GM23338 (cell line): ENCODE data around the gene TCIRG1.

Source experiments
- CREB1 ChIP-seq: fragments of 250-450 bp; sonication (Bioruptor Pico); IDR thresholded peaks from 2 replicates; pipeline ENCODE4 v1.5.0; 2020; ENCODE audit warnings: low read depth, mild to moderate bottlenecking, moderate library complexity
- EZH2 ChIP-seq: fragments of 200-600 bp; sonication (generic); IDR thresholded peaks from one replicate; pipeline ENCODE4 v1.8.0; 2017; ENCODE audit warnings: antibody characterized with exemption, mild to moderate bottlenecking, low read depth; ENCODE audit not compliant: unreplicated experiment
- EZH2phosphoT487 ChIP-seq: fragments of 200-600 bp; sonication (generic); IDR thresholded peaks from one replicate; pipeline ENCODE4 v1.8.1; 2018; ENCODE audit warnings: antibody characterized with exemption; ENCODE audit not compliant: unreplicated experiment
- JUNB ChIP-seq: IDR thresholded peaks from one replicate; pipeline ENCODE4 v1.6.1; 2016; ENCODE audit warnings: antibody characterized with exemption; ENCODE audit not compliant: unreplicated experiment
- NANOG ChIP-seq: IDR thresholded peaks from 2 replicates; pipeline ENCODE4 v1.6.1; 2016; ENCODE audit warnings: antibody characterized with exemption, borderline replicate concordance
- POLR2AphosphoS5 ChIP-seq: IDR thresholded peaks from 2 replicates; pipeline ENCODE4 v1.6.1; 2016; ENCODE audit warnings: antibody characterized with exemption, low read depth
- STAT1 ChIP-seq: IDR thresholded peaks from one replicate; pipeline ENCODE4 v1.6.1; 2016; ENCODE audit warnings: antibody characterized with exemption; ENCODE audit not compliant: unreplicated experiment
- ZNF114 ChIP-seq: fragments of 250-450 bp; sonication (Bioruptor Pico); IDR thresholded peaks from 2 replicates; pipeline ENCODE4 v1.5.0; 2020; ENCODE audit warnings: mild to moderate bottlenecking, moderate library complexity
- ZNF331 ChIP-seq: fragments of 250-450 bp; sonication (Bioruptor Pico); IDR thresholded peaks from 2 replicates; pipeline ENCODE4 v1.5.0; 2020; ENCODE audit warnings: low read depth, mild to moderate bottlenecking, moderate library complexity
- TF ChIP-seq, protein P1 (sequence below), 2 experiments: fragments of 200-600 bp in 1 of 2; sonication (generic) in 1 of 2; conservative IDR thresholded peaks; 2 replicates each; pipeline versions ENCODE4 v1.5.1 to v1.6.1; 2016 to 2017; ENCODE audit warnings: antibody characterized with exemption in 2 of 2, low read depth in 2 of 2, mild to moderate bottlenecking in 2 of 2, moderate library complexity in 1 of 2
- TF ChIP-seq, protein P2 (sequence below): IDR thresholded peaks from one replicate; pipeline ENCODE4 v1.6.1; 2018; ENCODE audit warnings: antibody characterized with exemption; ENCODE audit not compliant: unreplicated experiment
- TF ChIP-seq, protein P3 (sequence below): IDR thresholded peaks from 2 replicates; pipeline ENCODE4 v1.6.1; 2016; ENCODE audit warnings: antibody characterized with exemption
- TF ChIP-seq, protein P4 (sequence below): fragments of 250-450 bp; sonication (Bioruptor Pico); IDR thresholded peaks from 2 replicates; pipeline ENCODE4 v1.5.0; 2020; ENCODE audit warnings: mild to moderate bottlenecking, moderate library complexity

DNA sequence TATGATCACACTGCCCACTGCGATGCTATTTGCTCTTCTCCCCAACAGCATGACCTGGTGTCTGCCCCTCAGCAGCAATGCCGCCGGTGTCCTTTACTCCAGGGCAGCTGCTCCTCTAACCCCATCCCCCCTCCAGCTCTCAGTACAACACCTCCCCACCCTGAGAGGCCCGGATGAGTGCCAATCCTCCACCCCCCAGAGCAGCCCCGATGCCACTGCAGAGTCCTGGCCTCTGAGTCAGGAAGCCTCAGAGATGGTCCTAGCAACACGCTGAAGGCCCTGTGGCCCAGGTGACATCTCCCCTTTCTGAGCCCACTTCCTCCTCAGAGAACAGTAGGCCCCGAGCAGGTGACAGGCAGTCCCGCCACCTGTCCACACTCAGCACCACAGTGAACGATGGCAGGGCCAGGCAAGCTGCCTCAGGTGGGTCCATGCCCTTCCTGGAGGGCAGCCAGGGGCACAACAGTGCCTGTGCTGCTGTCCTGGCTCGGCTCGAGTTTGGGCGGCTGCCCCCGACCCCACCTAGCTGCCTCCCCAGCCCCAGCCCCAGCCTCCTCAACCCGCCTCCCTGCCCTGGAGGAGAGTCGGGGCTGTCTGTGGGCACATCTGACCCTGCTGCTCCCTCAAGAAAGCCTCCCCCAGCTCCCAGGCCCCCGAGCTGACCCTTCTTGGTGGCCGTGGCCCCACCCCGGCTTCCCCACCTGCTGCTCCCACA, 12.3 kb upstream of the TCIRG1 start:
- TF ChIP-seq, protein P1, sequence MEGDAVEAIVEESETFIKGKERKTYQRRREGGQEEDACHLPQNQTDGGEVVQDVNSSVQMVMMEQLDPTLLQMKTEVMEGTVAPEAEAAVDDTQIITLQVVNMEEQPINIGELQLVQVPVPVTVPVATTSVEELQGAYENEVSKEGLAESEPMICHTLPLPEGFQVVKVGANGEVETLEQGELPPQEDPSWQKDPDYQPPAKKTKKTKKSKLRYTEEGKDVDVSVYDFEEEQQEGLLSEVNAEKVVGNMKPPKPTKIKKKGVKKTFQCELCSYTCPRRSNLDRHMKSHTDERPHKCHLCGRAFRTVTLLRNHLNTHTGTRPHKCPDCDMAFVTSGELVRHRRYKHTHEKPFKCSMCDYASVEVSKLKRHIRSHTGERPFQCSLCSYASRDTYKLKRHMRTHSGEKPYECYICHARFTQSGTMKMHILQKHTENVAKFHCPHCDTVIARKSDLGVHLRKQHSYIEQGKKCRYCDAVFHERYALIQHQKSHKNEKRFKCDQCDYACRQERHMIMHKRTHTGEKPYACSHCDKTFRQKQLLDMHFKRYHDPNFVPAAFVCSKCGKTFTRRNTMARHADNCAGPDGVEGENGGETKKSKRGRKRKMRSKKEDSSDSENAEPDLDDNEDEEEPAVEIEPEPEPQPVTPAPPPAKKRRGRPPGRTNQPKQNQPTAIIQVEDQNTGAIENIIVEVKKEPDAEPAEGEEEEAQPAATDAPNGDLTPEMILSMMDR (conservative IDR thresholded peaks at IDR 0.05; ENCODE audit: low read depth in 2 of 2), result no peak
- TF ChIP-seq EZH2phosphoT487 (no peak), EZH2 (no peak), POLR2AphosphoS5 (no peak), JUNB (no peak), CREB1 (CRISPR knock-in tag) (no peak), NANOG (no peak), ZNF331 (CRISPR knock-in tag) (no peak), ZNF114 (no peak), STAT1 (no peak)
- TF ChIP-seq, protein P2, sequence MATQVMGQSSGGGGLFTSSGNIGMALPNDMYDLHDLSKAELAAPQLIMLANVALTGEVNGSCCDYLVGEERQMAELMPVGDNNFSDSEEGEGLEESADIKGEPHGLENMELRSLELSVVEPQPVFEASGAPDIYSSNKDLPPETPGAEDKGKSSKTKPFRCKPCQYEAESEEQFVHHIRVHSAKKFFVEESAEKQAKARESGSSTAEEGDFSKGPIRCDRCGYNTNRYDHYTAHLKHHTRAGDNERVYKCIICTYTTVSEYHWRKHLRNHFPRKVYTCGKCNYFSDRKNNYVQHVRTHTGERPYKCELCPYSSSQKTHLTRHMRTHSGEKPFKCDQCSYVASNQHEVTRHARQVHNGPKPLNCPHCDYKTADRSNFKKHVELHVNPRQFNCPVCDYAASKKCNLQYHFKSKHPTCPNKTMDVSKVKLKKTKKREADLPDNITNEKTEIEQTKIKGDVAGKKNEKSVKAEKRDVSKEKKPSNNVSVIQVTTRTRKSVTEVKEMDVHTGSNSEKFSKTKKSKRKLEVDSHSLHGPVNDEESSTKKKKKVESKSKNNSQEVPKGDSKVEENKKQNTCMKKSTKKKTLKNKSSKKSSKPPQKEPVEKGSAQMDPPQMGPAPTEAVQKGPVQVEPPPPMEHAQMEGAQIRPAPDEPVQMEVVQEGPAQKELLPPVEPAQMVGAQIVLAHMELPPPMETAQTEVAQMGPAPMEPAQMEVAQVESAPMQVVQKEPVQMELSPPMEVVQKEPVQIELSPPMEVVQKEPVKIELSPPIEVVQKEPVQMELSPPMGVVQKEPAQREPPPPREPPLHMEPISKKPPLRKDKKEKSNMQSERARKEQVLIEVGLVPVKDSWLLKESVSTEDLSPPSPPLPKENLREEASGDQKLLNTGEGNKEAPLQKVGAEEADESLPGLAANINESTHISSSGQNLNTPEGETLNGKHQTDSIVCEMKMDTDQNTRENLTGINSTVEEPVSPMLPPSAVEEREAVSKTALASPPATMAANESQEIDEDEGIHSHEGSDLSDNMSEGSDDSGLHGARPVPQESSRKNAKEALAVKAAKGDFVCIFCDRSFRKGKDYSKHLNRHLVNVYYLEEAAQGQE, result no peak
- TF ChIP-seq, protein P3, sequence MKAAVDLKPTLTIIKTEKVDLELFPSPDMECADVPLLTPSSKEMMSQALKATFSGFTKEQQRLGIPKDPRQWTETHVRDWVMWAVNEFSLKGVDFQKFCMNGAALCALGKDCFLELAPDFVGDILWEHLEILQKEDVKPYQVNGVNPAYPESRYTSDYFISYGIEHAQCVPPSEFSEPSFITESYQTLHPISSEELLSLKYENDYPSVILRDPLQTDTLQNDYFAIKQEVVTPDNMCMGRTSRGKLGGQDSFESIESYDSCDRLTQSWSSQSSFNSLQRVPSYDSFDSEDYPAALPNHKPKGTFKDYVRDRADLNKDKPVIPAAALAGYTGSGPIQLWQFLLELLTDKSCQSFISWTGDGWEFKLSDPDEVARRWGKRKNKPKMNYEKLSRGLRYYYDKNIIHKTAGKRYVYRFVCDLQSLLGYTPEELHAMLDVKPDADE, result no peak
- TF ChIP-seq, protein P4, sequence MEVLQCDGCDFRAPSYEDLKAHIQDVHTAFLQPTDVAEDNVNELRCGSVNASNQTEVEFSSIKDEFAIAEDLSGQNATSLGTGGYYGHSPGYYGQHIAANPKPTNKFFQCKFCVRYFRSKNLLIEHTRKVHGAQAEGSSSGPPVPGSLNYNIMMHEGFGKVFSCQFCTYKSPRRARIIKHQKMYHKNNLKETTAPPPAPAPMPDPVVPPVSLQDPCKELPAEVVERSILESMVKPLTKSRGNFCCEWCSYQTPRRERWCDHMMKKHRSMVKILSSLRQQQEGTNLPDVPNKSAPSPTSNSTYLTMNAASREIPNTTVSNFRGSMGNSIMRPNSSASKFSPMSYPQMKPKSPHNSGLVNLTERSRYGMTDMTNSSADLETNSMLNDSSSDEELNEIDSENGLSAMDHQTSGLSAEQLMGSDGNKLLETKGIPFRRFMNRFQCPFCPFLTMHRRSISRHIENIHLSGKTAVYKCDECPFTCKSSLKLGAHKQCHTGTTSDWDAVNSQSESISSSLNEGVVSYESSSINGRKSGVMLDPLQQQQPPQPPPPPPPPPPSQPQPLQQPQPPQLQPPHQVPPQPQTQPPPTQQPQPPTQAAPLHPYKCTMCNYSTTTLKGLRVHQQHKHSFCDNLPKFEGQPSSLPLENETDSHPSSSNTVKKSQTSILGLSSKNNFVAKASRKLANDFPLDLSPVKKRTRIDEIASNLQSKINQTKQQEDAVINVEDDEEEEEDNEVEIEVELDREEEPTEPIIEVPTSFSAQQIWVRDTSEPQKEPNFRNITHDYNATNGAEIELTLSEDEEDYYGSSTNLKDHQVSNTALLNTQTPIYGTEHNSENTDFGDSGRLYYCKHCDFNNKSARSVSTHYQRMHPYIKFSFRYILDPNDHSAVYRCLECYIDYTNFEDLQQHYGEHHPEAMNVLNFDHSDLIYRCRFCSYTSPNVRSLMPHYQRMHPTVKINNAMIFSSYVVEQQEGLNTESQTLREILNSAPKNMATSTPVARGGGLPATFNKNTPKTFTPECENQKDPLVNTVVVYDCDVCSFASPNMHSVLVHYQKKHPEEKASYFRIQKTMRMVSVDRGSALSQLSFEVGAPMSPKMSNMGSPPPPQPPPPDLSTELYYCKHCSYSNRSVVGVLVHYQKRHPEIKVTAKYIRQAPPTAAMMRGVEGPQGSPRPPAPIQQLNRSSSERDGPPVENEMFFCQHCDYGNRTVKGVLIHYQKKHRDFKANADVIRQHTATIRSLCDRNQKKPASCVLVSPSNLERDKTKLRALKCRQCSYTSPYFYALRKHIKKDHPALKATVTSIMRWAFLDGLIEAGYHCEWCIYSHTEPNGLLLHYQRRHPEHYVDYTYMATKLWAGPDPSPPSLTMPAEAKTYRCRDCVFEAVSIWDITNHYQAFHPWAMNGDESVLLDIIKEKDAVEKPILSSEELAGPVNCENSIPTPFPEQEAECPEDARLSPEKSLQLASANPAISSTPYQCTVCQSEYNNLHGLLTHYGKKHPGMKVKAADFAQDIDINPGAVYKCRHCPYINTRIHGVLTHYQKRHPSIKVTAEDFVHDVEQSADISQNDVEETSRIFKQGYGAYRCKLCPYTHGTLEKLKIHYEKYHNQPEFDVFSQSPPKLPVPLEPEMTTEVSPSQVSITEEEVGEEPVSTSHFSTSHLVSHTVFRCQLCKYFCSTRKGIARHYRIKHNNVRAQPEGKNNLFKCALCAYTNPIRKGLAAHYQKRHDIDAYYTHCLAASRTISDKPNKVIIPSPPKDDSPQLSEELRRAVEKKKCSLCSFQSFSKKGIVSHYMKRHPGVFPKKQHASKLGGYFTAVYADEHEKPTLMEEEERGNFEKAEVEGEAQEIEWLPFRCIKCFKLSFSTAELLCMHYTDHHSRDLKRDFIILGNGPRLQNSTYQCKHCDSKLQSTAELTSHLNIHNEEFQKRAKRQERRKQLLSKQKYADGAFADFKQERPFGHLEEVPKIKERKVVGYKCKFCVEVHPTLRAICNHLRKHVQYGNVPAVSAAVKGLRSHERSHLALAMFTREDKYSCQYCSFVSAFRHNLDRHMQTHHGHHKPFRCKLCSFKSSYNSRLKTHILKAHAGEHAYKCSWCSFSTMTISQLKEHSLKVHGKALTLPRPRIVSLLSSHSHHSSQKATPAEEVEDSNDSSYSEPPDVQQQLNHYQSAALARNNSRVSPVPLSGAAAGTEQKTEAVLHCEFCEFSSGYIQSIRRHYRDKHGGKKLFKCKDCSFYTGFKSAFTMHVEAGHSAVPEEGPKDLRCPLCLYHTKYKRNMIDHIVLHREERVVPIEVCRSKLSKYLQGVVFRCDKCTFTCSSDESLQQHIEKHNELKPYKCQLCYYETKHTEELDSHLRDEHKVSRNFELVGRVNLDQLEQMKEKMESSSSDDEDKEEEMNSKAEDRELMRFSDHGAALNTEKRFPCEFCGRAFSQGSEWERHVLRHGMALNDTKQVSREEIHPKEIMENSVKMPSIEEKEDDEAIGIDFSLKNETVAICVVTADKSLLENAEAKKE (CRISPR knock-in tag), result no peak
